PFSK-1 (cell line): ENCODE data around the gene SIRT2.

ENCODE experiments used
- FOXP2 ChIP-seq: optimal IDR thresholded peaks from 2 replicates; pipeline ENCODE3; 2011; ENCODE audit warnings: borderline replicate concordance, control low read depth, inconsistent platforms; ENCODE audit not compliant: insufficient read depth; ENCODE audit errors: extremely low read length, extremely low read depth
- POLR2AphosphoS5 ChIP-seq: IDR thresholded peaks from 2 replicates; pipeline ENCODE4 v1.6.1; 2012; ENCODE audit warnings: low read depth, mild to moderate bottlenecking, control low read depth, low read length, moderate library complexity
- REST ChIP-seq, 2 experiments: IDR thresholded peaks; 2 replicates each; pipeline versions ENCODE4 v1.6.1 to v1.8.0; 2011 to 2012; ENCODE audit warnings: low read depth in 2 of 2, low read length in 2 of 2, control low read depth in 1 of 2, inconsistent platforms in 1 of 2, mild to moderate bottlenecking in 1 of 2, moderate library complexity in 1 of 2; ENCODE audit not compliant: insufficient read depth in 1 of 2
- SIN3A ChIP-seq: IDR thresholded peaks from 2 replicates; pipeline ENCODE4 v1.6.1; 2012; ENCODE audit warnings: mild to moderate bottlenecking, low read length, moderate library complexity, borderline replicate concordance; ENCODE audit not compliant: insufficient read depth
- TAF1 ChIP-seq: IDR thresholded peaks from 2 replicates; pipeline ENCODE4 v1.6.1; 2012; ENCODE audit warnings: low read length, control low read depth, borderline replicate concordance; ENCODE audit not compliant: insufficient read depth

The SIRT2 gene

GRCh38 chr19:38922482-38922881 lies 23.1 kb upstream of the SIRT2 start:
- TF ChIP-seq FOXP2 (no peak), TAF1 (no peak), POLR2AphosphoS5 (no peak), REST (IDR thresholded peaks at IDR 0.05; ENCODE audit: insufficient read depth in 1 of 2, low read depth in 2 of 2, low read length in 2 of 2) (no peak), SIN3A (no peak)

GRCh38 chr19:38921420-38922274 lies 22.2 kb upstream of the SIRT2 start:
- TF ChIP-seq FOXP2 (no peak), REST (IDR thresholded peaks at IDR 0.05; ENCODE audit: insufficient read depth in 1 of 2, low read depth in 2 of 2, low read length in 2 of 2) (no peak), POLR2AphosphoS5 (no peak), SIN3A (no peak), TAF1 (no peak)

GRCh38 chr19:38920602-38921419 lies 21.4 kb upstream of the SIRT2 start:
- TF ChIP-seq SIN3A (no peak), FOXP2 (no peak), TAF1 (no peak), REST (IDR thresholded peaks at IDR 0.05; ENCODE audit: insufficient read depth in 1 of 2, low read depth in 2 of 2, low read length in 2 of 2) (no peak), POLR2AphosphoS5 (no peak)

GRCh38 chr19:38919837-38920601 lies 20.6 kb upstream of the SIRT2 start:
- no peak for TF ChIP-seq POLR2AphosphoS5
- no peak for TF ChIP-seq REST (IDR thresholded peaks at IDR 0.05; ENCODE audit: insufficient read depth in 1 of 2, low read depth in 2 of 2, low read length in 2 of 2)
- TF ChIP-seq FOXP2: no peak
- no peak for TF ChIP-seq SIN3A
- TF ChIP-seq TAF1: no peak
